Thymus (tissue), 11 donors: Measurements from ENCODE around the gene ASTN2. TPM values are rescaled to one million over a fixed set of nuclear protein-coding genes. Genes with fewer than 3 reads are reported as not detected.

ENCODE experiments used
- DNase-seq, 9 donors: peaks; one replicate each; pipeline ENCODE4 v3.0.0-alpha.2; 2013; ENCODE audit warnings: low spot score in 9 of 9, low read depth in 6 of 9, missing footprints in 1 of 9
- H3K27ac ChIP-seq, 2 donors: one replicate each; pipeline ENCODE4 v1.5.1; 2013; ENCODE audit warnings: control low read depth in 1 of 2, low read depth in 1 of 2, low read length in 1 of 2, mild to moderate bottlenecking in 1 of 2, moderate library complexity in 1 of 2
- H3K27me3 ChIP-seq, 2 donors: one replicate each; pipeline ENCODE4 v1.5.1; 2013; ENCODE audit warnings: low read length in 1 of 2; ENCODE audit not compliant: control insufficient read depth in 2 of 2, insufficient read depth in 1 of 2
- H3K36me3 ChIP-seq, 2 donors: one replicate each; pipeline ENCODE4 v1.5.1; 2013; ENCODE audit warnings: low read length in 1 of 2, mild to moderate bottlenecking in 1 of 2, moderate library complexity in 1 of 2; ENCODE audit not compliant: control insufficient read depth in 2 of 2, insufficient read depth in 2 of 2
- H3K4me1 ChIP-seq, 2 donors: one replicate each; pipeline ENCODE4 v1.5.1; 2013; ENCODE audit warnings: low read length in 2 of 2; ENCODE audit not compliant: control insufficient read depth in 2 of 2, insufficient read depth in 2 of 2
- H3K4me3 ChIP-seq, 2 donors: one replicate each; pipeline ENCODE4 v1.5.1; 2013; ENCODE audit warnings: low read length in 2 of 2, control low read depth in 1 of 2, mild to moderate bottlenecking in 1 of 2
- H3K9me3 ChIP-seq, 2 donors: one replicate each; pipeline ENCODE4 v1.5.1; 2013; ENCODE audit warnings: low read length in 1 of 2, mild to moderate bottlenecking in 1 of 2; ENCODE audit not compliant: control insufficient read depth in 2 of 2, insufficient read depth in 1 of 2
- WGBS: extraction: QIAGEN DNeasy Blood & Tissue Kit; methylation state at CpG from one replicate; pipeline ENCODE4 v1.1.7; 2013; 5-methylcytosine and 5-hydroxymethylcytosine counted together
- polyA plus RNA-seq: library from polyadenylated mRNA; stranded (reverse); fragments of 200-250 nt; gene quantifications from one replicate; pipeline ENCODE4 v1.2.3, GENCODE V29; 2013
- total RNA-seq: library from RNA; stranded (reverse); fragments of 120-200 nt; gene quantifications from one replicate; pipeline ENCODE4 v1.2.4, GENCODE V29; 2013
- donor health status: healthy.

The ASTN2 gene
- total and polyA plus RNA-seq, 2 donors, result 5.8 to 5.9 TPM

DNA sequence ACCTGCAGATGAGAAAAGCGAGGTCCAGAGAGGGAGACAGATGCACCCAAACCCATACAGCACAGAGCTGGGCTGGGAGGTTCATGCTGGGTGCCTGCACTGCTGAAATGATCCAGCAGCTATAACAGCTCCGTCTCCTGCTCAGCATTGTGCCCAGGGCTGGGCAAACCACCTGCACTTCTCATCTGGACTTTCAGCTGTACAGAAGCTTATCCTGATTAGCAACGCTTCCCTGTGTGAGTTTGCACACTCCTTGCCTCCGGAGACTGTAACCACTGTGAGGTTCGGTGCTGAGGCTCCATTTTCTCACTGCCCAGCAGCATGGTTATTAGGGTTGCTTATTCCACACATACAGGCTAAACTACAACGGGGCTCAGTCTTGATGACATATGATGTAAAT, 326.1 kb downstream of the ASTN2 start:
- no peak overlapping the region for H3K27ac ChIP-seq
- H3K9me3 ChIP-seq, result no peaks in the 10 kb centered on the region
- 93% methylated on average over 6 of the region's 6 CpGs for WGBS
- no peaks in the 10 kb centered on the region for H3K27me3 ChIP-seq
- H3K36me3 ChIP-seq, result no peaks in the 10 kb centered on the region
- no peak for DNase-seq
- H3K4me1 ChIP-seq, result no peaks in the 10 kb centered on the region
- no peak overlapping the region for H3K4me3 ChIP-seq

DNA sequence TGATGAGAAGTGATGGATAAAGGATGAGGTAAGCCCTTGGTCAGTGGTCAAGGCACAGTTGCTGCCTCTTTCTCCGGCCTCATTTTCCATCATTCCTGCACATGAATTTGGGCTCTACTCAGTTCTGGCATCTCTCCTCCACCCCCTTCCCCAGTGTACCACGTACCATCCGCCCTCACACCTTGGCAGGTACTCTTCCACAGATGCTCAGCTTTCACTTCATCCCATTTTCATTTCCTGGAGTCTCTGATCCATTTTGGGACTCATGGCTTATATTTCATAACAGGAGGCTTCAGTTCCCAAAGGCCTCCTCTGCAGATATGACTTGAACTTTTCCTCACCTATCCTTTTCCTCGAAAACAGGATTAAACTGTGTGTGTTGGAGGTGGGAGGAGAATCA, 326.7 kb downstream of the ASTN2 start:
- no peak overlapping the region for H3K27ac ChIP-seq
- no peaks in the 10 kb centered on the region for H3K36me3 ChIP-seq
- H3K4me1 ChIP-seq, result no peaks in the 10 kb centered on the region
- H3K4me3 ChIP-seq, result no peak overlapping the region
- no peak for DNase-seq
- no peaks in the 10 kb centered on the region for H3K27me3 ChIP-seq
- H3K9me3 ChIP-seq, result no peaks in the 10 kb centered on the region
- 84% methylated on average over 4 of the region's 4 CpGs for WGBS

- no peak overlapping the region for H3K4me3 ChIP-seq
- no peaks in the 10 kb centered on the region for H3K9me3 ChIP-seq
- H3K27me3 ChIP-seq, result no peaks in the 10 kb centered on the region
- H3K36me3 ChIP-seq, result no peaks in the 10 kb centered on the region
- no peak overlapping the region for H3K27ac ChIP-seq
- no peak for DNase-seq
- no peaks in the 10 kb centered on the region for H3K4me1 ChIP-seq
- WGBS, result 69% methylated on average over 4 of the region's 4 CpGs
Measured at GRCh38 chr9:117084221-117084620, 330.6 kb downstream of the ASTN2 start.

DNA sequence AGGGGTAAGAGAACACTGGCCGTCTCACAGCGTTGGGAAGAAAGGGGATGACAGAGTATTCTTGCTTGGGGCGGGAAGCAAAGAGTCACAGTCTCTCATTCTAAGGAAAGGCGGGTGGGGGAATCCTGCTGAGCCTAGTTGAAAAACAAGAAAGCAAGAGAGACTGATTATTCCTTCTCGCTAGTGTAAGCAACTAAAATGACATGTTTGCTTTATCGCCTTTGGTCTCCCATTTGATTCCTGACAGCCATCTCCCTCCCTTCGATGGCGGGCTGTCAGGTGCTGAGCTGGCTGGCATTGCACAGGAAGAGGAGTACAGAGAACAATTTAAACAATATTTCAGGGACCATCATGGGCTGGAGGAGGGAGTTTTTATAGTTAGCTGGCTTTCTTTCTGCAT, 331.3 kb downstream of the ASTN2 start:
- Histone ChIP-seq H3K27ac (no peak overlapping the region), H3K36me3 (no peaks in the 10 kb centered on the region), H3K4me1 (no peaks in the 10 kb centered on the region), H3K9me3 (no peaks in the 10 kb centered on the region), H3K27me3 (no peaks in the 10 kb centered on the region), H3K4me3 (no peak overlapping the region)
- no peak for DNase-seq
- 87% methylated on average over 8 of the region's 8 CpGs for WGBS

DNA sequence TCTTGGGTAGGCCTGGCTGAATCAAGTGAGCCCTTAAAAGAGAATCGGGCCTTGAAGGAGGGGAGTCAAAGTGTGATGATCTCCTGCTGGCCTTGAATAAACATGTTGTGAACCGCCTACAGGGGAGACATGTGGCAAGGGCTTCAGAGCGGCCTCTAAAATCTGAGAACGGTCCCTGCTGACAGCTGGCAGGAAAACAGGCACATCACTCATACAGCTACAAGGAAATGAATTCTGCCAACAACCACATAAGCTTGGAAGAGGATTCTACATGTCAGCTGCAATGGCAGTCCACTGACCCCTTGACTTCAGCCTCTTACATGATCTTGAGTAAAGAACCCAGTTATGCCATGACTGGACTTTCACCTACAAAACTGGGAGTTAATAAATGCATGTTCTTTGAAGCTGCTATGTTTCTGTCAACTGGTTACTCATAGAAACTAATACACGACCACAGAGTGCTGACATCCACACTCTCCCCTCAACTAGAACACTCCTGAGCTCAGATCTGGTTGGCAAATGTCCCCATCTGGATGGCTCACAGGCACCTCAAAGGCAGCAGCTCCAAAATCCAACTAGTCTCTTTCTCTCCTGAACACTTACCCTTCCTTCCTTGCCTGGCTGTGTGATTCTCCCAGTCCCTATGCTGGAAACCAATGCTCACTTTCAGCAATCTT, 333.1 kb downstream of the ASTN2 start:
- Histone ChIP-seq H3K27ac (no peak overlapping the region), H3K4me1 (no peaks in the 10 kb centered on the region), H3K27me3 (no peaks in the 10 kb centered on the region), H3K9me3 (no peaks in the 10 kb centered on the region), H3K4me3 (no peak overlapping the region), H3K36me3 (no peaks in the 10 kb centered on the region)
- no peak for DNase-seq
- WGBS, result 76% methylated on average over 5 of the region's 5 CpGs

DNA sequence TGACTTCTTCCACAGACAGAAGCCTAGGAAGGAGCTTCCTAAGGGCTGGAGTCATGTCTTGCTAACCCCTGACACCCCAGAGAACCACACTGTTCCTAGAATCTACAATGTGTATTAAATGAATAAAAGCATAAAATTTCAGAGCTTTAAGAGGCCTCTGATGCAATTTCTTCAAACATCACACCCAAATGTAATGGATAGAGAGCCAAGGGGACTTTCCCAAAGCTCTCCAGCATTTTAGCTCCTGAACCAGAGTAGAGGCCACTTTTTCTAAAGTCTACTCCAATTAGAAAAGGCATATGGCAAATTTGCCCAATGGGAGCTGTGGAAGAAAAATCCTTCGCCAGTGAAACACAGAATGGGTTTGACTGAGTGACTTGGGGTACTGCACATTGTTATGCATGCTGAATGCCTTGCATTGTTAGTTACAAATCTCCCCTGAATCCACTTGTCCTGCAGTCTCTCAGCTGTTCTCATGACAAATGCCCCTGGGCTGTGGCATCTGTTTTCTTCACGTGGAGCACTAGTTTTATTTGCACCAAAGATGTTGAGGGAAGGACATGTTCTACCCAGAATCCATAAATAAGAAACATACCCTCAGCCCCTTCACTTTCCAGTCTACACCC, 334.0 kb downstream of the ASTN2 start:
- H3K27me3 ChIP-seq, result no peaks in the 10 kb centered on the region
- no peaks in the 10 kb centered on the region for H3K9me3 ChIP-seq
- WGBS, result 88% methylated on average over 2 of the region's 2 CpGs
- no peaks in the 10 kb centered on the region for H3K36me3 ChIP-seq
- H3K4me1 ChIP-seq, result no peaks in the 10 kb centered on the region
- no peak overlapping the region for H3K27ac ChIP-seq
- no peak overlapping the region for H3K4me3 ChIP-seq
- DNase-seq, result no peak

GRCh38 chr9:117076571-117077290, 338.1 kb downstream of the ASTN2 start:
- H3K4me1 ChIP-seq, result no peaks in the 10 kb centered on the region
- H3K27me3 ChIP-seq, result no peaks in the 10 kb centered on the region
- 88% methylated on average over 8 of the region's 8 CpGs for WGBS
- H3K27ac ChIP-seq, result no peak overlapping the region
- no peaks in the 10 kb centered on the region for H3K36me3 ChIP-seq
- no peak for DNase-seq
- no peak overlapping the region for H3K4me3 ChIP-seq
- no peaks in the 10 kb centered on the region for H3K9me3 ChIP-seq

DNA sequence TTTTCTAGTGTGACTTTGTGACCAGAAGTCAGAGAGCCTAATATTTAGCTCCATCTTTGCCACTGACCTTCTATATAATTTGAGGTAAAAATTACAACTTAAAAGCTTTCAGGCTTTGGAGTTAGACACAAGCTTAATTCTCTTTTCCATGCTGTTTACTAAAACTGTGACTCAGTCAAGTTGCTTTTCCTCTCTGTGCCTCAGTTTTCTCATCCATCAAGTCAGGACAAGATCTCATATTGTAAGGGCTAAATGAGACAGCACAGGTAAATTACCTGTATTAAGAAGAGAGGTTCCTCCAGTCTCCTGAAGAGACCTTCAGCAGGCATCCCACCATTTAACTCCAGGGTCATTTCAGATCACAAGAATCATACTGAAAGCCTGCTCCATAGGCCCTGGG, 339.2 kb downstream of the ASTN2 start:
- H3K9me3 ChIP-seq, result no peaks in the 10 kb centered on the region
- no peaks in the 10 kb centered on the region for H3K4me1 ChIP-seq
- no peak overlapping the region for H3K27ac ChIP-seq
- no peak for DNase-seq
- no peak overlapping the region for H3K4me3 ChIP-seq
- H3K36me3 ChIP-seq, result no peaks in the 10 kb centered on the region
- no peaks in the 10 kb centered on the region for H3K27me3 ChIP-seq

- DNase-seq, result no peak
- Histone ChIP-seq H3K9me3 (no peaks in the 10 kb centered on the region), H3K4me1 (no peaks in the 10 kb centered on the region), H3K4me3 (no peak overlapping the region), H3K36me3 (no peaks in the 10 kb centered on the region), H3K27me3 (no peaks in the 10 kb centered on the region), H3K27ac (no peak overlapping the region)
- WGBS, result 84% methylated on average over 7 of the region's 7 CpGs
Measured at GRCh38 chr9:117074784-117075520, 339.9 kb downstream of the ASTN2 start.
